Activated CD8-positive, alpha-beta memory T cell treated with anti-CD3 and anti-CD28 coated beads, Interleukin-2, amount 10 ng/mL, durations not matched to agents 7 days and 5 days (primary cell): Measurements from ENCODE around the gene PPFIA2. TPM values are rescaled to one million over a fixed set of nuclear protein-coding genes. Genes with fewer than 3 reads are reported as not detected.

Experiments
- ATAC-seq: fragments of 150-1000 bp; cut with Tn5 transposase; one replicate; pipeline ENCODE4 v1.10.0; 2021; ENCODE audit warnings: moderate library complexity
- CTCF ChIA-PET: fragments of 350-600 bp; sonication (Branson Sonifier 250); formaldehyde crosslinking; loops from one replicate; lab custom pipeline; 2021; ENCODE audit warnings: antibody characterized with exemption; lab: Charles Lee
- DNase-seq: peaks from one replicate; pipeline ENCODE4 v3.0.0-alpha.2; 2020
- H3K27ac Mint-ChIP-seq: one replicate; pipeline ENCODE4 v1.8.0; 2021; ENCODE audit warnings: mild to moderate bottlenecking, mixed read lengths
- H3K27me3 Mint-ChIP-seq: one replicate; pipeline ENCODE4 v1.8.0; 2021; ENCODE audit warnings: mixed read lengths
- H3K36me3 Mint-ChIP-seq: one replicate; pipeline ENCODE4 v1.8.0; 2021; ENCODE audit warnings: mild to moderate bottlenecking, mixed read lengths
- H3K4me1 Mint-ChIP-seq: one replicate; pipeline ENCODE4 v1.8.0; 2021; ENCODE audit warnings: mixed read lengths
- H3K4me3 Mint-ChIP-seq: one replicate; pipeline ENCODE4 v1.8.0; 2021; ENCODE audit warnings: mild to moderate bottlenecking, moderate library complexity, mixed read lengths
- H3K9me3 Mint-ChIP-seq: one replicate; pipeline ENCODE4 v1.8.0; 2022; ENCODE audit warnings: low read depth, mixed read lengths
- total RNA-seq, 2 experiments: library from RNA; stranded (reverse); gene quantifications; one replicate each; pipeline ENCODE4 v1.2.3, GENCODE V29; 2021

Gene PPFIA2
- total RNA-seq, 2 experiments from 2014 or later: not detected

DNA sequence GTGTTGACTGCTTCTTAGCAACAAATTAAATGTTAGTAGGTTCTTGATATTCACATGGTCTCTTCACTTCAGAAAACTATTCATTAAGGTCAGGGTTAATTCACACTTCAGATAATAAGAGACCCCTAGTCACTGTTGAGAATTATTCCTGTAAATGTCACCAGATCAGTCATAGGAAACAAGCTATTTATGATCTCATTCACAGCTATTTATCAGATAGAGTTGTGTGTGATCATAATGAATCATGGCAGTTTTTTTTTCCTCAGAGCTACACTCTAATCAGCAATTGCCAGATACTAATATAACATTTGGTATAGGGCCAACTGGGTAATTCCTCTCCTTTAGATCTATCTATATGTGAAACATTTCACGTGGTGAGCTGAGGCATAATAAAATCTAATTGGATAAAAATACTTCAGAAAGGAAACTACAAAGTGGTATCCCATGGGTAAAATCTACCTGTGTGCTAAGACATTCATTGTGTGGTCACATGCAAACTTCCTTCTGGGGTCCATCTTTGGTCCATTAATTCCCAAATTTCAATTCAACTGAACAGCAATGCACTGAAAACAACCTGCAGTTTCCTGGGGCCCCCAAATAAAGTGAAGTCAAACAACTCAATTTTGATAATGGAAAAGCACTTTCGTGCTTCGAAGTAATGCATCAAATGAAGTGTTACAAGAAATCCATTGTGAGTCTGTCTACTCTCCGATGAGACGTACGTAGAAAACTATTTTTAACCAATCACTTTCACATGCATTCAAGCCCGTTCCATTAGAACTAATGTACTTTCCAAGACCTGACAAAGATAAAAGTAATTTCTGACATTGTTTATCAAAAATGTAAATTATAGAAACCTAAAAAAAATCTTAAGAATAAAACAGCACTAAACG lies 484.3 kb downstream of the PPFIA2 start:
- Mint-ChIP-seq H3K36me3 (no peaks in the 10 kb centered on the region), H3K9me3 (peaks cover 7% of the 10 kb centered on the region), H3K27ac (no peak overlapping the region), H3K4me1 (no peaks in the 10 kb centered on the region), H3K27me3 (no peaks in the 10 kb centered on the region), H3K4me3 (no peak overlapping the region)
- CTCF ChIA-PET: no interaction called here
- DNase-seq: no peak
- no peak for ATAC-seq

DNA sequence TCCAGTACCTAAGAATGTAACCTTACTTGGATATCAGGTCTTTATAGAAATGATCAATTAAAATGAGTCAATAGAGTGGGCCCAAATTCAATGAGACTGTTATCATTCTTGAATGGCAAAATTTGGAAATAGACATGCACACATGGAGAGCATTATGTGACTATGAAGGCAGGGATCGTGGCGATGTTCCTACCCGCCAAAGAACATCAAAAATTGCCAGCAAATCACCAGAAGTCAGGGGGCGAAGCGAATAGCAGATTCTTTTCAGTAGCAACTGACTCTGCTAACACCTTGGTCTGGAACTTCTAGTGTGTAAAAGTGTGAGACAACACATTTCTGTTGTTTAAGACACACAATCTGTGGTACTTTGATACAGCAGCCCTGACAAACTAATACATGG lies 488.8 kb downstream of the PPFIA2 start:
- DNase-seq: no peak
- Mint-ChIP-seq H3K27me3 (no peaks in the 10 kb centered on the region), H3K4me3 (no peak overlapping the region), H3K9me3 (peaks cover 3% of the 10 kb centered on the region), H3K36me3 (no peaks in the 10 kb centered on the region), H3K4me1 (no peaks in the 10 kb centered on the region), H3K27ac (no peak overlapping the region)
- no peak for ATAC-seq
- CTCF ChIA-PET: no interaction called here

DNA sequence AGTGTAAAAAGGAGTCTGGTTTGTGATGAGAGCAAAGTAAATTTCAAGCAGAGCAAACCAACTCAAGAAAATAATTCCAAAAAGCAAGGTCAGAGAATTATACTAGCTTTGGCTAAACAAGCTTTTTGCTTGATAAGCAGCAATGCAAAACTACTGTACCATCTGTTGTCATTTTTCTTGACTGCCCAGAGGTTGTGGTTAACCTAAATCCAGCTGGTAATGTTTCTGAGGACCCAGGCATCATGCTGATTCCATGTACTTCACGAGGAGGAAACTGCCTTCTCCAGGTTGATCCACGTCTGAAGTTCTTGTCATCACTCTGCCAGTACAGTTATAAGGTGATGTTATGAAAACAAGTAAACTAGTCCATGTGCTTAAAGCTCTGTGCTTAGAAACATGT lies 496.1 kb downstream of the PPFIA2 start:
- CTCF ChIA-PET: no interaction called here
- Mint-ChIP-seq H3K4me3 (no peak overlapping the region), H3K9me3 (no peaks in the 10 kb centered on the region), H3K27ac (no peak overlapping the region), H3K4me1 (no peaks in the 10 kb centered on the region), H3K27me3 (no peaks in the 10 kb centered on the region), H3K36me3 (no peaks in the 10 kb centered on the region)
- ATAC-seq (no peak), DNase-seq (no peak)

GRCh38 chr12:81261508-81262207 lies 497.5 kb downstream of the PPFIA2 start:
- Mint-ChIP-seq H3K4me3 (no peak overlapping the region), H3K9me3 (no peaks in the 10 kb centered on the region), H3K4me1 (no peaks in the 10 kb centered on the region)

GRCh38 chr12:81259360-81259759 lies 499.8 kb downstream of the PPFIA2 start:
- CTCF ChIA-PET: no interaction called here
- ATAC-seq (no peak), DNase-seq (no peak)
- Mint-ChIP-seq H3K27me3 (no peaks in the 10 kb centered on the region), H3K9me3 (no peaks in the 10 kb centered on the region), H3K36me3 (no peaks in the 10 kb centered on the region), H3K27ac (no peak overlapping the region), H3K4me3 (no peak overlapping the region), H3K4me1 (no peaks in the 10 kb centered on the region)

More at GRCh38 chr12:81261508-81262207, 497.5 kb downstream of the PPFIA2 start:
- Mint-ChIP-seq H3K36me3 (no peaks in the 10 kb centered on the region), H3K27me3 (no peaks in the 10 kb centered on the region), H3K27ac (no peak overlapping the region)
- CTCF ChIA-PET: no interaction called here
- DNase-seq (no peak), ATAC-seq (no peak)

DNA sequence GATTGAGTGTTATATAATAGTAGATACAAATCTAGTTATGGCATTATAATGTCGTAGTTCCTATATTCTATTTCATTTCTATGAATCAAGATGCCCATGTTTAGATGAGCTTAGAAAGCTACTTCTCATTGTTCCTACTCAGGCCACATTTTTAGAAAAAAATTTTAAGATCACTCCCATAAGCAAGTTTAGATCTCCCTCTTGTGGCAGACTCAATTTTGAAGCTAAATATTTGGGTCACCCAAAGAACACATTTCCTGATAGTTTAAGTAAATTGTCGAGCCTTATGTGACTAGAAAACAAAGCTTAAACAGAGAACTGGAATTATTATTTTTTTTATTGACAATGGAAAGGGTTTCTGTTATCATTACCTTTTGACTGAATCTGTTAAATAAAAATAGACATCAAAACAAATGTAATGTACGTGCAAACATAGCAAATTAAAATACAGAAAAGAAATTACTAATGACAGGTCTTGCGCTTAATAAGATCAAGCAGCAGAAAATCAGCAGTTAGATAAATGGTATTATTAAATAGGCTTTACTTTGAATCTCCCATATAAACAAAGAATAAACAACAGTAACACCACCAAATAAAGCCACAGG lies 501.1 kb downstream of the PPFIA2 start:
- DNase-seq (no peak), ATAC-seq (no peak)
- Mint-ChIP-seq H3K36me3 (no peaks in the 10 kb centered on the region), H3K9me3 (no peaks in the 10 kb centered on the region), H3K4me3 (no peak overlapping the region), H3K27ac (no peak overlapping the region), H3K27me3 (no peaks in the 10 kb centered on the region), H3K4me1 (no peaks in the 10 kb centered on the region)
- CTCF ChIA-PET: no interaction called here

- CTCF ChIA-PET: no interaction called here
- H3K4me1 Mint-ChIP-seq: no peaks in the 10 kb centered on the region
- H3K4me3 Mint-ChIP-seq: no peak overlapping the region
- no peak for DNase-seq
- H3K36me3 Mint-ChIP-seq: no peaks in the 10 kb centered on the region
- no peaks in the 10 kb centered on the region for H3K27me3 Mint-ChIP-seq
- H3K27ac Mint-ChIP-seq: no peak overlapping the region
- ATAC-seq: no peak
- no peaks in the 10 kb centered on the region for H3K9me3 Mint-ChIP-seq
These were observed 503.2 kb downstream of the PPFIA2 start for GRCh38 chr12:81255947-81256346.

GRCh38 chr12:81255456-81255855 lies 503.7 kb downstream of the PPFIA2 start:
- H3K4me3 Mint-ChIP-seq: no peak overlapping the region
- H3K27ac Mint-ChIP-seq: no peak overlapping the region
- no peaks in the 10 kb centered on the region for H3K4me1 Mint-ChIP-seq
- H3K27me3 Mint-ChIP-seq: no peaks in the 10 kb centered on the region
- no peaks in the 10 kb centered on the region for H3K36me3 Mint-ChIP-seq
- H3K9me3 Mint-ChIP-seq: no peaks in the 10 kb centered on the region
- ATAC-seq: no peak
- no peak for DNase-seq
- CTCF ChIA-PET: no interaction called here

GRCh38 chr12:81253360-81253759 lies 505.8 kb downstream of the PPFIA2 start:
- Mint-ChIP-seq H3K36me3 (no peaks in the 10 kb centered on the region), H3K4me1 (no peaks in the 10 kb centered on the region), H3K4me3 (no peak overlapping the region), H3K9me3 (no peaks in the 10 kb centered on the region), H3K27me3 (no peaks in the 10 kb centered on the region), H3K27ac (no peak overlapping the region)
- no peak for DNase-seq
- no peak for ATAC-seq
- CTCF ChIA-PET: no interaction called here

DNA sequence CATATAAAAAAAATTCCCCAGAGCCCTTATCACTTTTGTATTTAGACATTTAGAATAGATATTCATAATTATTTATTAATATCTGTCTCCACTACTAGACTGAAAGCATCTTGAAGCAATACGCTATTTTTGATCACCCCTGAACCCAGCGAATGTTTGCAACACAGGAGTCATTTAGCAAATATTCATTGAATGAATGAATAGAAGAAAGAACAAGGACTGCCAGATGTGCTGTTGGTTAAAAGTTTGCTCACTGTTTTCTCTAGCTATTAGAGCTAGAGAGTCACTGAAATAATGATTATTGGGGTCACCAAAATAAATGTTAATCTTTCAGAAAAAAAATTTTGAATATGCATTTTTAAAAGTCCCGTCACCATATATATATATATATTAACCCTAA lies 506.9 kb downstream of the PPFIA2 start:
- ATAC-seq (no peak), DNase-seq (no peak)
- no peaks in the 10 kb centered on the region for H3K36me3 Mint-ChIP-seq
- H3K4me3 Mint-ChIP-seq: no peak overlapping the region
- H3K27me3 Mint-ChIP-seq: no peaks in the 10 kb centered on the region
- H3K27ac Mint-ChIP-seq: no peak overlapping the region
- H3K9me3 Mint-ChIP-seq: no peaks in the 10 kb centered on the region
- CTCF ChIA-PET: no interaction called here
- no peaks in the 10 kb centered on the region for H3K4me1 Mint-ChIP-seq

DNA sequence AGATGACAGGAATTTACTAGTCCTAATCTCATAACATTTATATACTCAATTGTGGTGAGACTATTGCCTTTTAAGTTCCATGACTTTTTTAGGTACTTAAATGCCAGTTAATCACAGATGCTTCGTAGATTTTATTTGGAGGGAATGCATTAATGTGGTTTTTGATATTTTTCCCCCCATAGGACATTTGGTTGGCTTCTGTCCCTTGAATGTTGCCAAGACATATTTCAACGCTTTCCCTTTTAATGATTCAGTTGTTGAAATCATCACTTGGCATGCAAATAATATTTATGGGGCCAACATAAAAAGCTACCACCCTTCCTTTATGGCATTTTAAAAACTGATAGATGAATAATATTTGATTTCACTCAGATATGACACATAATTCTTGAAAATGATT lies 509.2 kb downstream of the PPFIA2 start:
- Mint-ChIP-seq H3K36me3 (no peaks in the 10 kb centered on the region), H3K27me3 (no peaks in the 10 kb centered on the region), H3K27ac (no peak overlapping the region), H3K4me3 (no peak overlapping the region), H3K4me1 (no peaks in the 10 kb centered on the region), H3K9me3 (no peaks in the 10 kb centered on the region)
- no peak for DNase-seq
- ATAC-seq: no peak
- CTCF ChIA-PET: no interaction called here

DNA sequence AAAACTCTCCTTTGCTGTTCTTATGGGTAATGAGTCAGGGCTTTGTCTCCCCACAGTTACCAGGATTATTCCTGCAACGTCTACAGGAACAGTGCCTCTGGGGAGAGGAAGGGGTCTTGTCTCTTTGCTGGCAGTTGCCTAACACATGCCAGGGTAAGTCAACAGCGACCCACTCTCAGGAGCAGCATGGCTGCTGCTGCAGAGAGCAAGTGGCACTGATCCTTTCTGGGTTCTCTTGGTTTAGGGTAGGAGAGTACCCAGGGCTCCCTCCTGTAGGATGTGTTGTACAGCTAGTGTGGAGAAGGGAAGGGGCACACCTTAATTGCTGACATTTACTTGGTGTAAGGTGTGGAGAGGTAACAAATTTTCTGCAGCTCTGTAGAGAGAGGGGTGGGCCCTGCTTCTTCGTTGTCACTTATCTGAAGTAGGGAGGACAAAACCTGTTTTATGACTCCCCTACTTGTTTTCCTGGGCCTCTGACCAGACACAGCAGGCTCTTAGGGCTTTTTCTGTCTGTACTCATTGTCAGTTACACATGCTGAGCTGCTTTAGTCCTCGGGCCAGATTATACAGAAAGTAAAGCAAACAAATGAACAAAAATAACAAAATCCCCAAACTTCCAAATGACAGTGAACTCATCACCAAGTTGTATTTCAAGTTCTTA lies 513.1 kb downstream of the PPFIA2 start:
- ATAC-seq (no peak), DNase-seq (no peak)
- CTCF ChIA-PET: no interaction called here
- no peaks in the 10 kb centered on the region for H3K36me3 Mint-ChIP-seq
- H3K27me3 Mint-ChIP-seq: no peaks in the 10 kb centered on the region
- no peak overlapping the region for H3K27ac Mint-ChIP-seq
- H3K9me3 Mint-ChIP-seq: peaks cover 6% of the 10 kb centered on the region
- no peak overlapping the region for H3K4me3 Mint-ChIP-seq
- H3K4me1 Mint-ChIP-seq: no peaks in the 10 kb centered on the region

DNA sequence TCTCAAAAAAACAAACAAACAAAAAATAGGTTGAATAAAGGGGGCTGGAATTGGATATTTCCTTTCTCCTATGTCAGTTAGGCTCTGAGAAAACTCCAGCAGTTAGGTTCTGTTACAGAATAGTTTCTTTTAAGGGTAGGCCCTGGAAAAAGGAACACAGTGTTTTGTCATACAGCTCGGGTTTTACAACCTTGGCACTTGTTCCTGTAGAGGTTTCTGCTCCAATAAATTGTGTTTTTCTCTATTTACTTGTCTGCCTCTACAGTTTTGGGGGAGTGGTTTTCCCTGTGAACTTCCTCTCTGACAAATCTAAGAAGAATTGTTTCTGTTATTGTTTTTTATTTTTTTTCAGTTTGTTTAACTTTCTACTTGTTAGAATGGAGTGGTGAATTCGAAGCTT lies 513.7 kb downstream of the PPFIA2 start:
- ATAC-seq (no peak), DNase-seq (no peak)
- Mint-ChIP-seq H3K4me3 (no peak overlapping the region), H3K27me3 (no peaks in the 10 kb centered on the region), H3K9me3 (peaks cover 6% of the 10 kb centered on the region), H3K4me1 (no peaks in the 10 kb centered on the region), H3K27ac (no peak overlapping the region), H3K36me3 (no peaks in the 10 kb centered on the region)
- CTCF ChIA-PET: no interaction called here
